Stimulated activated naive CD4-positive, alpha-beta T cell treated with Interleukin-2 at 50 U/mL for 16 hours (primary cell): ENCODE results near the gene ST6GAL2.

Experiments used
- DNase-seq: peaks from one replicate; lab custom pipeline; 2025; lab: John Stamatoyannopoulos, UW

ST6GAL2 gene

GRCh38 chr2:106828119-106828518, 57.8 kb downstream of the ST6GAL2 start:
- DNase-seq: no peak

DNA sequence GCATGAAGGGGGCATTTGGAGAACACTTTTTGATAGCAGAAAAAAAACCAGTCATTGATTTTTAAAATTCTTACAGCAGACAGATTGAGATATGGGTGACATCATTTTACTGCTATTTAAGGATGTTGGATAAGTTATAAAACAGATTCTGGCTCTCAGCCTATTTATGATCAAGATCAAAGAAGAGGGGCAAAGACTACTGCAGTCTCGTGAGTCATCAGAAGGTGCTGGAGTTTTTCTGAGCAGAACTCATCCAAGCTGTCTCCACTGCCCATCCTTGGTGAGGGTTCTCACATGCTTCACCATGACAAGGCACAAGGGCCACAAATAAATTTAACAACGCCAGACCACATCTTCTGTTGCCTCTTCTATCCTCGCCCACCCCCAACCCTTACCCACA, 58.8 kb downstream of the ST6GAL2 start:
- DNase-seq: no peak

GRCh38 chr2:106825161-106825560, 60.8 kb downstream of the ST6GAL2 start:
- no peak for DNase-seq

DNA sequence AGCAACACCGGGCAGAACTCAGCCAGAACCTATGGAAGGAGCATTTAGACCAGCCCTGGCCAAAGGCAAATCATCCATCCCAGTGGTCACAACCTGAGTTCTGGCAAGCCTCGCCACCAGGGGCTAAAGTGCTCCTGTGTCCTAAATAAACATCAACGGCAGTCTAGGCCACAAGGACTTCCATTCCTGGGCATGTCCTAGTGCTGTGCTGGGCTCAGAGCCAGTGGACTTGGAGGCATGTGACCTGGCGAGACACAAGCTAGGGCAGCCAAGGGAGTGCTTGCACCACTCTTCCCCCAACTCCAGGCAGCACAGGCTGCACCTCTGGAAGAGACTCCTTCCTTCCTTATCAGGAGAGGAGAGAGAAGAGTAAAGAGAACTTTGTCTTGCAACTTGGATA, 69.0 kb downstream of the ST6GAL2 start:
- no peak for DNase-seq

DNA sequence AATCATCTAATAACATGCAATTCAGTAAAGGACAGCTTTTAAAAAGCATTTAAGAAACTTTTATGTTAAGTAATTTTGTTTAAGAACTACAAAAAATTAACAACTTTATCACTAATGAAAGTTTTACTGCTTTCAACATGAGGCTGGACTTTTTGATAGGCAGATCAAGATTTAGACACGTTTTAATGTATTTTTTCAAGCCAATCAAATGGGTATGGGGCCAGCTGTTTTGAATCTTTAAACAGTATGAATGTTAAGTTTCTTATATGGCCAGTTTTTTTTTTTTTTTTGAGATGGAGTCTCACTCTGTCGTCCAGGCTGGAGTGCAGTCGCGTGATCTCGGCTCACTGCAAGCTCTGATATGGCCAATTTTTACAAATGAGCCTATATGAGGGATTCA, 73.1 kb downstream of the ST6GAL2 start:
- DNase-seq: no peak

GRCh38 chr2:106812383-106812782, 73.6 kb downstream of the ST6GAL2 start:
- DNase-seq: no peak

DNA sequence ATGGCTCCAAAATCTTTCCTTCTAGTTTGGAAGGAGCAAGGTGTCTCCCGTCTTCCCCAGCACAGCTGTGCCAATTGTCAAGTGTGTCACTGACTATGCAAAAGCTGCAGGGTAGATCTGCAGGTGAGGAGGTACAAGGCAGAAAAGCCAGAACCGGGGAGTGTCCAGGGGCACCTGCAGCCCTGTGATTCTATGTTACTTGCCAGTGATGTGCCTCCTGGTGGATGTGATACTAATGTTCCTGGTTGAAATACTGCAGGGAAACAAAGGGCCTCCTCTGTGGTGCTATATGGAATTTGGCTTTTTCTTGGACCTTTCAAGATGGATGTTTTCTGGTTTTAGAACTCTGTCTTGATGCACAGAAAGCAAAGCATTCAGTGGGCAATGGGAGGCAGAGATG, 80.3 kb downstream of the ST6GAL2 start:
- DNase-seq: no peak

DNA sequence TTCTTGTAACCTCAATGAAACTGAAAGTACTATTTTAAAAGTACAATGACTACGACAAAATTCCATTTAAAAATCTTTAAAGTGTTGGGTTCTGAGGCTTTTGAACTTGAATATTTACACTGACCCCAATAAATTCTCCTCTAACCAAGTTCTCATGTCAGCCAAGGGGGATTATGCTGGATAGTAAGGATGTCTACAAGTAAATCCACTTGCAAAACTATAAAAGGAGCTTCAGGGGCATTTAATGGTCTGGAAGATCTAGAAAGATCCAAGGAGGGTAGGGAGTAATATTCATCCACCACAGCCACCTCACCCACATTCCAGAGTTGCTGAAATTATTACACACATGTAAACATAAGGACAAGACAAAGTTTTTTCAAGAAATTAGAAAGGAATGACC, 81.8 kb downstream of the ST6GAL2 start:
- no peak for DNase-seq

DNA sequence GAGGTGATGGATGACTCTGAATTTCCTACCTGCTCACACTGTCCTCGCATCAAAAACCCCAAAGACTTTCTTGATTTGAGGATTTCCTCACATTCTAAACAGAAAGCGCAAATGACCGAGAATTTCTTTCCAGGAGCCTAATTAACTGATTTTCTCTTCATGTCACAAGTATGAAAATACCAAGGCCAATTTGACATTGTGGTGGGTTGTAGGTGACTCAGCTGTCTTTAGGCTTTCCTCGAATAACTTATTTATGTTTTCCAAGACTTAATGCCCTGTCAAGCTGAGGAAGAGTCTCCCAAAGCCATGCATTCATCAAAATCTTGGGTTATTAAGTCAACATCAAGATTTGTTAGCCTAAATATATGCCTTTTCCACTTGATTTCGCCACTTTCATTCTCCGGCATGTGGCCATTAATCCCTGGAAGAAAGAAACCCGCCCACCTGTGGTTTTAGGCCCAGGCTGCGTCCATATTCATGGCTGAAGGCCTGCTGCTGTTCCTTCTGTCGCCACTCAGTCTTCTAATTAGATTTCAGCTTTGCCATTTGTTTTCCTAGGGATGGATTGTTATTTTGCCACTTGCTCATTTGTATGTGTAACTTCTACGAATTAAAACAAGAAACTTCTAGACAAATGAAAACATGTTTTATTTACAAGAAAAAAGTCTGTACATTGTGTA, 84.9 kb downstream of the ST6GAL2 start:
- DNase-seq: no peak

- DNase-seq: no peak
These were observed 85.8 kb downstream of the ST6GAL2 start for GRCh38 chr2:106800180-106800579.

GRCh38 chr2:106798826-106799552, 87.0 kb downstream of the ST6GAL2 start:
- DNase-seq: no peak

DNA sequence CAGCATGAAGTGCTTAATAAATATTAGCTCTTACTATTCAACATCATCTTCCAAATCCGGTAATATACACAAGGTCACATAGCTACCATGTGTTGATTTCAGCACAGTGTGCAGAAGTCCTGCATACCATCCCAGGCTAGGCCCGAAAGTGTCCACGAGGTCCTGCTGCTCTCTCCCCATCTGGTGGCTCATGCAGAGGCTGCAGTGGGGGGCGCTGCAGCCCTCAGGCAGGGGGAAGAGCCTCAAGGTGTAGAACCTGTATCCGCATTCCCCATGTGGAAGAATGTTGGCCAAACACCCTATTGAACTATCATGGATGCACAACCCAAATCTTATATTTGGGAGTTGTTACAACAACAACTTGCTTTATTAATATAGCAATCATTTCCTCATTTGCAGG, 88.5 kb downstream of the ST6GAL2 start:
- no peak for DNase-seq

GRCh38 chr2:106792671-106793070, 93.3 kb downstream of the ST6GAL2 start:
- no peak for DNase-seq

DNA sequence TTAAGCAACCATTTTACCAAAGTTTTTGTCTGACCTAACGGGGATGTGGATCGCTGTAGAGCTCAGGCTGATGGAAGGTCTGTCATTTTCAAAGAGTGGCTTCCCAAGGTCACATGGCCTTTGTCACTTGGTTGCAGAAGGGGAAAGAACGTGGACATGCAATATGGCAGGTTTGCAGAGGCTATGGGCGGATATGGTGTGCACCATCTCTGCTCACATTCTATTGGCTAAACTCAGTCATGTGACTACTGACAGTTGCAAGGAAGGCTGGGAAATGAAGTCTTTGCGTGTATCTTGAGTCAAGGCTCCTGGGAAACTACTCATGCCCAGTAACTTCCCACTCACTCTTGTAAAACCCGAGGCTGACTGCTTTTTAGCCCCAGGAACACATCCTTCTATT, 96.8 kb downstream of the ST6GAL2 start:
- no peak for DNase-seq

DNA sequence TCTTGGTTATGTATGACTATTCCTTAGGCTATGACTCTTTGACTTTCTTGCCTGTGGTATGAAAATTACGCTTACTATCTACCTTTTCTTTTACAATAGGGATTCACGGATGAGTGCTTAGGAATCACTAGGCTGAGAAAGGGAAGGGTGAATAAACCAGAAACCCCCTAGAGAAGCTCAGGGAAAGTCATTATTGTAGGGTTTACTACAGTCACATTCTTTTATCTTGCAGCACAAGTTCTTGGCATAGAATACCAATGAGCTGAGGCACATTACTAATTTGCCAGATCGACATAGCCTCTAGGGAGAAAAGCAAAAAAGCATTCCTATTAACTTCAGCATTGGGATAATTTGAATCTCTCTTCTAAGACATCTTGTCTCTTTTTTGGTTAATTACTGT, 103.3 kb downstream of the ST6GAL2 start:
- no peak for DNase-seq

DNA sequence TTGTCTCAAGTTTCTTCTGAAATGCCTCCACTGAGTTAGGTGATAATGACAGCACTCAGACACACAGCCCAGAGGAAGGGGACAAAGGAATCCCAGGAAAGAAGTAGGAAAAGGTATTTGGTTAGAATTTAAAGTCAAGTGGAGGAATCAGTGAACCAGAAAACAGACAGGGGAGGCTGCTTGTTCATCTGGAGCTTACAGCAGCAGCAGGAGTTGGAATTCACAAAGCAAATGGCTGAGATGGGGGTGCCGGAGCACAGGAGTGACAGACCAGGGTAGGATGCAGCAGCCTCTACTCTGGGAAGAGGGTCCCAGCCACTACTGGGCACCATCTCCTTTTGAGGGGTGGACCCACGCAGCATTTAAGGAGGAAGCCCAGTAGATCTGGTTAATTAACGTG, 104.8 kb downstream of the ST6GAL2 start:
- DNase-seq: no peak

DNA sequence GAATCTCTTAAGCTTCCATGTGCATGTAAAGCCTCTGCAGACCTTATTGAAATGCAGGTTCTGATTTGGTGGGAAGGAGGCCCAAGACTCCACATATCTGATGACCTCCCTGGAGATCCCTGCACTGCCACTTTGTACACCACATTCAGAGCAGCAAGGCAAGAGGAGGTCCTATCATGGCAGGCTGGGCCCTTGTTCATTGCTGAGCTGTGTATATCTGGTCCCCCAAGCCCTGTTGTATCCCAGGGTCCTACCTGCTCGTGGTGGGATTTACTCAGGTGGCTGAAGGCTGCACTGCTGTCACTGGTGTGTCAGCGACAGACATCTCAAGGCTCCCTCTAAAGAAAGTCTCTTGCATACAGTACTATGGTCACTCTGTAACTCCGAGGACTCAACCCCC, 114.2 kb downstream of the ST6GAL2 start:
- DNase-seq: no peak

DNA sequence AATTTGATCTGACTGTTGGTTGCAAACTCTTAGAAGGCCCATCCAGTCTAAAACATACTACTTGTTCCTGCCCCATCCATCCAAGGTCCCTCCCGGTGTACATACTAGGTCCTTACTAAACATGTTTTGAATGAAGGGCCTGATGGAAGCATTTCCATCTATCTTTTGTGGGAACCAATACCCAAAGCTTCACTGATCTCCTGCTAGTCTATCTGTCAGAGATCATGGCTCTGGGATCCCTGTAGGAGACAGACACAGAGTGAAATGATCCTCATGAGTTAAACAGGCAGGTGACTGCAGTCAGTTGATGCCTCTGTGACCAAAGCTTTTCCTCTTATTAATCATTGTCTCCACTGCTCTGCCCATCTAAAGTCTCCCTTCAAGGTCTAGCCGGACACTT, 115.0 kb downstream of the ST6GAL2 start:
- no peak for DNase-seq

DNA sequence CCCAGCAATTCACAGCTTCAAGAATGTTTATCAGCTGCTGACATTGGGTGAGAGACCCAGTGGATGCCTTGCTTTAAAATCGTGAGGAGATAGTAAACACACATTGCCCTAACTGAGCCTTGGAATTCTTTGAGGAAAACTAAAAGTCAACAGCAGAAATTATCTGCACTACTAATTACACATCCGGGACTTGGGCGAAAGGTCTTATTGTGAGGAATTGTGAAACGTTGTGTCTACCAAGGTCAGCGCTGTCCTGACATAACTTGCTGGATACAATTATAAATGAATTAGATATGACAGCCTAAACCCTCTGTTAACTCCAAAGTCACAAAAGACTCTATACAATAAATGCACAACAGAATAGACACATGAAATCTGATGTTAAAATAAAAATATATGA, 121.4 kb downstream of the ST6GAL2 start:
- DNase-seq: no peak

GRCh38 chr2:106759966-106760365, 126.0 kb downstream of the ST6GAL2 start:
- no peak for DNase-seq

DNA sequence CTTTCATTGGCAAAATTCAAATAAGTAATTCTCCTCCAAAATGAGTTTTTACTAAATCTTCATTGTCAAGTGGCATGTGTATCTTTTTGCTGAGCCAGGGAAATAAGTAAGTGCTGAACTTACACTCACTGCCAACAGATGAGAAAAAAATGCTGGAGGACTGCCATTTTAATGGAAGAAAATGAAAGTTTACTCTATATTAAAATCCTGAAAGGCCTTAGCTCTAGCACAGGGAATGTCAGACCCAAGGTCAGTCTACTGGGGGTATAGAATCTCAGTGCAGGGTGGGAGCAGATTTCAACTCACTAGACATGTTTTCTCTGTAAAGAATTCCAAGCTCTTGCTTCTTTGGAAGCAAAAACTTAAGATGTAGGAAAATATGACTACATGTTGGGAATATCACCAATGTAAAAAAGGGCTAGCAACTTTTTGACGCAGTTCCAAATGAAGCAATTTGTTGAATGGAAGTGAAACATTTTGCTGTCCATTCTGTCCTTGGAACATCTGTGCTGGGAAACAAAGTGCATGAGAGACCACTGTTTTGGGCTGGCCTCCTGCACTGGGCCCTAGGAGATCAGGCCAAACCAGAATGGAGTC, 127.0 kb downstream of the ST6GAL2 start:
- no peak for DNase-seq
